Skeletal muscle cell (primary cell): ENCODE data around the gene MYO1H.

Experiments used
- DNase-seq: peaks from one replicate; pipeline ENCODE4 v3.0.0-alpha.2; 2010; ENCODE audit warnings: low read depth
- H3K4me3 ChIP-seq: 2 replicates; pipeline ENCODE4 v1.5.1; 2011; ENCODE audit warnings: low read depth, mild to moderate bottlenecking, control low read depth, low read length, moderate library complexity

MYO1H gene

GRCh38 chr12:109343677-109344076 lies 4.0 kb upstream of the MYO1H start:
- no peak overlapping the region for H3K4me3 ChIP-seq
- no peak for DNase-seq

GRCh38 chr12:109345428-109345827 lies 2.3 kb upstream of the MYO1H start:
- DNase-seq: no peak
- H3K4me3 ChIP-seq: no peak overlapping the region

GRCh38 chr12:109346920-109347319 lies 780 bp upstream of the MYO1H start:
- no peak overlapping the region for H3K4me3 ChIP-seq
- no peak for DNase-seq

- no peak overlapping the region for H3K4me3 ChIP-seq
- DNase-seq: no peak
Observed at GRCh38 chr12:109352184-109352583, 4.5 kb downstream of the MYO1H start.

GRCh38 chr12:109356577-109356976 lies 8.9 kb downstream of the MYO1H start:
- no peak for DNase-seq
- no peak overlapping the region for H3K4me3 ChIP-seq

GRCh38 chr12:109357032-109357431 lies 9.3 kb downstream of the MYO1H start:
- H3K4me3 ChIP-seq: no peak overlapping the region
- no peak for DNase-seq

GRCh38 chr12:109358154-109358869 lies 10.6 kb downstream of the MYO1H start:
- no peak for DNase-seq
- H3K4me3 ChIP-seq: no peak overlapping the region

GRCh38 chr12:109359131-109359690 lies 11.5 kb downstream of the MYO1H start:
- no peak for DNase-seq
- no peak overlapping the region for H3K4me3 ChIP-seq

GRCh38 chr12:109369831-109370230 lies 22.1 kb downstream of the MYO1H start:
- no peak overlapping the region for H3K4me3 ChIP-seq
- no peak for DNase-seq

- no peak overlapping the region for H3K4me3 ChIP-seq
- no peak for DNase-seq
Observed at GRCh38 chr12:109377139-109377685, 29.5 kb downstream of the MYO1H start.

GRCh38 chr12:109378569-109378968 lies 30.9 kb downstream of the MYO1H start:
- no peak for DNase-seq
- H3K4me3 ChIP-seq: no peak overlapping the region

- no peak for DNase-seq
- H3K4me3 ChIP-seq: no peak overlapping the region
Observed at GRCh38 chr12:109382031-109382430, 34.3 kb downstream of the MYO1H start.

- H3K4me3 ChIP-seq: no peak overlapping the region
- no peak for DNase-seq
Observed at GRCh38 chr12:109383240-109383639, 35.5 kb downstream of the MYO1H start.

- peak; percentile 5 for DNase-seq
- peak overlapping the region; percentile 9 for H3K4me3 ChIP-seq
Observed at GRCh38 chr12:109385339-109386058, 37.8 kb downstream of the MYO1H start.

- no peak for DNase-seq
- no peak overlapping the region for H3K4me3 ChIP-seq
Observed at GRCh38 chr12:109386059-109386433, 38.3 kb downstream of the MYO1H start.

- H3K4me3 ChIP-seq: no peak overlapping the region
- no peak for DNase-seq
Observed at GRCh38 chr12:109387425-109388166, 39.9 kb downstream of the MYO1H start.

- no peak for DNase-seq
- H3K4me3 ChIP-seq: no peak overlapping the region
Observed at GRCh38 chr12:109388167-109388563, 40.5 kb downstream of the MYO1H start.

GRCh38 chr12:109389146-109389545 lies 41.4 kb downstream of the MYO1H start:
- no peak for DNase-seq
- no peak overlapping the region for H3K4me3 ChIP-seq

- DNase-seq: peak; percentile 4
- H3K4me3 ChIP-seq: no peak overlapping the region
Observed at GRCh38 chr12:109393437-109394345, 46.0 kb downstream of the MYO1H start.
